ENCODE data around the gene OR10A6. TPM values are rescaled to one million over a fixed set of nuclear protein-coding genes. Genes with fewer than 3 reads are reported as not detected.

The OR10A6 gene
- total RNA-seq, 1 donor from 2014 or later, result not detected

- no peak for DNase-seq (ENCODE audit: extremely low read depth, low read depth, low spot score)
Measured at GRCh38 chr11:7910286-7910788, 20.7 kb downstream of the OR10A6 start.

- DNase-seq (ENCODE audit: extremely low read depth, low read depth, low spot score), result no peak
Measured at GRCh38 chr11:7909585-7910285, 21.3 kb downstream of the OR10A6 start.

GRCh38 chr11:7907121-7907520 is 23.9 kb downstream of the OR10A6 start:
- DNase-seq (ENCODE audit: extremely low read depth, low read depth, low spot score), result no peak

GRCh38 chr11:7906481-7906880 is 24.6 kb downstream of the OR10A6 start:
- no peak for DNase-seq (ENCODE audit: extremely low read depth, low read depth, low spot score)

- no peak for DNase-seq (ENCODE audit: extremely low read depth, low read depth, low spot score)
Measured at GRCh38 chr11:7905961-7906429, 25.1 kb downstream of the OR10A6 start.

- DNase-seq (ENCODE audit: extremely low read depth, low read depth, low spot score), result no peak
Measured at GRCh38 chr11:7905549-7905948, 25.5 kb downstream of the OR10A6 start.

- DNase-seq (ENCODE audit: extremely low read depth, low read depth, low spot score), result no peak
Measured at GRCh38 chr11:7904917-7905316, 26.2 kb downstream of the OR10A6 start.

- no peak for DNase-seq (ENCODE audit: extremely low read depth, low read depth, low spot score)
Measured at GRCh38 chr11:7903940-7904339, 27.1 kb downstream of the OR10A6 start.

GRCh38 chr11:7901319-7901854 is 29.7 kb downstream of the OR10A6 start:
- DNase-seq (ENCODE audit: extremely low read depth, low read depth, low spot score), result no peak

- DNase-seq (ENCODE audit: extremely low read depth, low read depth, low spot score), result no peak
Measured at GRCh38 chr11:7900686-7901085, 30.4 kb downstream of the OR10A6 start.

GRCh38 chr11:7899418-7899817 is 31.6 kb downstream of the OR10A6 start:
- DNase-seq (ENCODE audit: extremely low read depth, low read depth, low spot score), result no peak

- no peak for DNase-seq (ENCODE audit: extremely low read depth, low read depth, low spot score)
Measured at GRCh38 chr11:7898666-7899283, 32.3 kb downstream of the OR10A6 start.

- DNase-seq (ENCODE audit: extremely low read depth, low read depth, low spot score), result no peak
Measured at GRCh38 chr11:7896009-7896785, 34.9 kb downstream of the OR10A6 start.

GRCh38 chr11:7894251-7894650 is 36.8 kb downstream of the OR10A6 start:
- DNase-seq (ENCODE audit: extremely low read depth, low read depth, low spot score), result no peak

- DNase-seq (ENCODE audit: extremely low read depth, low read depth, low spot score), result no peak
Measured at GRCh38 chr11:7893796-7894195, 37.3 kb downstream of the OR10A6 start.

- peak; percentile 54 for DNase-seq (ENCODE audit: extremely low read depth, low read depth, low spot score)
Measured at GRCh38 chr11:7892840-7893254, 38.2 kb downstream of the OR10A6 start.

GRCh38 chr11:7892059-7892699 is 38.9 kb downstream of the OR10A6 start:
- DNase-seq (ENCODE audit: extremely low read depth, low read depth, low spot score), result no peak

- DNase-seq (ENCODE audit: extremely low read depth, low read depth, low spot score), result no peak
Measured at GRCh38 chr11:7890417-7891172, 40.5 kb downstream of the OR10A6 start.

GRCh38 chr11:7889985-7890384 is 41.1 kb downstream of the OR10A6 start:
- DNase-seq (ENCODE audit: extremely low read depth, low read depth, low spot score), result no peak

GRCh38 chr11:7882860-7883259 is 48.2 kb downstream of the OR10A6 start:
- DNase-seq (ENCODE audit: extremely low read depth, low read depth, low spot score), result no peak
